HG02678 (cell line): Measurements from ENCODE around the gene TMEM207.
"Not testable (repeated sequence)": the region's sequence is repeated elsewhere in the genome, so short reads cannot be mapped to it uniquely, and the experiment has no call there.

Source experiments
- ATAC-seq: cut with Tn5 transposase; IDR thresholded peaks from one replicate; pipeline ENCODE4 v1.9.1; 2021; ENCODE audit warnings: mild to moderate bottlenecking, moderate library complexity; ENCODE audit not compliant: unreplicated experiment

The TMEM207 gene

GRCh38 chr3:190449801-190450200 lies at the start of gene TMEM207:
TMEM207 (minus strand) TSS chr3:190449901; CDS start chr3:190449809, 92 bp downstream.
- ATAC-seq = no peak

DNA sequence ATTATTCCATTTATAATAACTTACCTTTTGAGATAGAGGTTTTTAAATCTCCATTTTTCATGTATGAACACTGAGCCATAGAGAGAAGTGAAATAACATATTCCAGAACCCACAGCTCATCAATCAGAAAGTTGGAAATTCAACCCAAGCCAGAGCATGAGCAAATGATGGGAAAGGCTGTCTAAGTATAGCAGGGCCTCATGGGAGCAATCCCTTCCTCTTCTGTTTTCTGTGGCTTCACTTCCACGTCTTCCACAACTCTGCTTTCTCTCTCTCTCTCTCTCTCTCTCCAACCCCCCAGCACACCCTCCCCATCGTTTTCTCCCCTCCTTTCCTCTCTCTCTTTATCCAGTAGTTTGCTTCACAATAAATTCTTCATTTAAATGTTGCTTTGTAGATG lies 49.4 kb upstream of the TMEM207 start:
- no peak for ATAC-seq

DNA sequence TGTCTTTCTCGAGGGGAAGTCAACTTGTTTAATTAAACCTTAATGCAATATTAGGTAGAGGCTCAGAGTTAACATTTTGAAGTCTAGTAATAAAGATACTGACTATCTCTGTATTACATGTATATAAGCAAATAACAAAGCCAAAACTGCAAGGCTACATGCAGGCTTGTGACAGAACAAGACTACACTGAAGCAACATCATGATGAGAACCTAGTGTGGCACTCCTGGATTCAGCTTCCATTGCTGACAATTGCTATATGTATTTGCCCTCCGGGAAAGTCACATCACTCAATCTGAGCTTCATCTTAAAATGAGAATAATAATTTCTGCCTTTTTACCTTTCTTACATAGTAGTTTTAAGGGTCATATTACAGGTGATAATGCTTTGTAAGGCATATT lies 48.6 kb upstream of the TMEM207 start:
- ATAC-seq = no peak

DNA sequence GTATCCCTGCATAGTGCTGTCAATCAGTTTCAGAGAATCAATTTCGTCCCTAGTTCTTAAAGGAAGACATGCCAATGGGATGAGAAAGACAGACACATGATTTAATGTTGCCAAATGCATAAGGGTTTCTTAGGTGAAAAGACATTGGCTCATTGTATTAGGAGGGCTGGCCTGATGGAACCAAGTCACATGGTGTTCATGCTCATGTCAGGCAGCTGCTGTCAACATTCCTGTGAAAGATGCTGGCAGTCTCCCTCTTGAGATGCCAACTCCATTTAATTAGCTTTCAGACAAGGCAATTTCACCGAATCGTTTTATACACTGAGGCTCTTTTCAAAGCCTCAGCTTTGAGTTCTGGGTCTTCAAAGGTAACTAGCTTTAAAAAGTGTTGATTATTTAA lies 48.1 kb upstream of the TMEM207 start:
- no peak for ATAC-seq

DNA sequence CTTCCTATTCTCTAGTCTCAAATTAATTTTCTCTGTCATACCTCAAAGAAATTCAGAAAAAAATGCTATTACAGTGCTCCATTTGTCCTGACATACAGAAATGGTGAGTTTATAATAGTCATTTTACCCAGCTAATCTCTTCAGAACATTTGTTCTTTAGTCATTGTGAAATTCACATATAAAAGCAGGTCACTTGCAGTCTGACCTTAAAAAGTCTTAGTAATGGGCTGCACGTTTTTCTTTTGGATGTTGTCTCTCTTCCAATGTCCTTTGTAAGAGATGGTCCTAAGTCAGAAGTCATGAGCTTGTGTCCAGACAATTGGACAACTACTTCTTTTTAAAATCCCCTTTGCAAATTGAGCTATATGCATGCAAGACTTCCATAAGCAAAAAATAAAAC lies 47.2 kb upstream of the TMEM207 start:
- ATAC-seq = no peak

DNA sequence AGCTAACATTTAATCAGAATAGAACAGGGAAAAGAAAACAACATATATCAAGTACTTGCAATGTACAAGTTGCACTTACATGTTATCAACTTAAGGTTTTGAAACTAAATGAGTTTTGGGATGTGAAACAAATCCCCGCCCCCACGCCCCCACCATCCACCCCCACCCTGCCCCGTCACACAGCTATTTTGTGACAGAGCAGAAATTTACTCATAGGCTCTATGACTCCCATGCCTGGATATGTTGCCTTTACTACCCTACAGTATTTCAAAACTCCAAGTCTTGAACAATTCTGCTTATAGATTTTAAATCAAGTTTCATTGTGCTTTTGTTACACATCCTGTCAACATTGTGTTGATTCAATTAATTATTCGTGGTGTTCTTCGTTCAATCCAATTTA lies 46.1 kb upstream of the TMEM207 start:
- ATAC-seq = no peak

- ATAC-seq = no peak
Measured at GRCh38 chr3:190495354-190495753, 45.7 kb upstream of the TMEM207 start.

DNA sequence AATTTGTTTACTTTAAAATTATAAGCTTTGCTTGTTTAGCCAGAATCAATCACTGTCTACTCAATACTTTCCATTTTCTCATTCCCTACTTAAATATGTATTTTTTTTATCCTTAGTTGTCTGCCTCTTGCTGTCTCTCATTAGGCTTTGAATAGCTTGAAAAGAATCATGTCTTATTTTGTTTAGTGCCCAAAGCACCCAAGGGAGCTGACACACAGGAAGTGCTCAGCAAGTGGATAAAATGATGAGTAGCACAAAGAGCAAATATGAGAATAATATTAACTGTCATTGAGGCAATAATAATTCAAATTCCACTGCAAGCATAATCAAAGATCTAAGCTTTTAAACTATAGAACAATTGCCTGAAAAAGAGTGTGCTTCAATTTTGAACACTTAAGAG lies 45.2 kb upstream of the TMEM207 start:
- no peak for ATAC-seq

DNA sequence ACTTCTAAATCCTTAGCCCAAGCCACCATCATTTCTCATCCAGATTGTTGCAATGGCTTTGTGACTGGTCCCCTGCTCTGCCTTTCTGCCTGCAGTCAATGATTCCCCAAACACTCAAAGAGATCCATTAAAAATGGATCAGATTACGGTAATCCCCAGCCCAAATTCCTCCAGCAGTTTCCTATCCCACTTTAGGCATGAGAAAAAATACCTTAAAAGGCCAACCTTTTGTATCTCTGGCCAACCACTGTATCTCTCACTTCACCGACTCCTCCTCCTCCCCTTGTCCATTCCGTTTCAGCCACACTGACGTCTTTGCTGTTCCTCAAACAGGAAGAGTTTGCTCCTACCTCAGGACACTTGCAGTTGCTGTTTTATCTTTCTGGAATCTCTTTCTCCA lies 43.3 kb upstream of the TMEM207 start:
- no peak for ATAC-seq

DNA sequence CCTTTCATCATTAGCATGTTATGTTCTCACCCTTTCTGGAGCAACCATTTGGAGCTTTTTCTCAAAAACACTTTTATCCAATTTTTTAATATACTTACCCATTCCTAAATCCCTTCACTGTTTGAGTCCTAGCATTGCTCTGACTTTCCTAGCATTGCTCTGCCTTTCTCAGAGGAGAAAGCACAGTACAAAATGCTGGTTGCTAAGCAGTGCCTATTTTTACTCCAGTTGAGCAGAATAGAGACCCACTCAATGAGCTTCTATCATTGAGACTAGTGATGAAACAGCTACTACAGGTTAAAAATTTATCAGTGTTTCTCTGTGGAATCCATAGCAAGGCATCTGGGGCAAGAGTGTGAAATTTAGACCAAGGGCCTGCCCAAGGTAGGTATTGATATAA lies 42.4 kb upstream of the TMEM207 start:
- no peak for ATAC-seq

GRCh38 chr3:190491533-190492054 lies 41.9 kb upstream of the TMEM207 start:
- no peak for ATAC-seq

DNA sequence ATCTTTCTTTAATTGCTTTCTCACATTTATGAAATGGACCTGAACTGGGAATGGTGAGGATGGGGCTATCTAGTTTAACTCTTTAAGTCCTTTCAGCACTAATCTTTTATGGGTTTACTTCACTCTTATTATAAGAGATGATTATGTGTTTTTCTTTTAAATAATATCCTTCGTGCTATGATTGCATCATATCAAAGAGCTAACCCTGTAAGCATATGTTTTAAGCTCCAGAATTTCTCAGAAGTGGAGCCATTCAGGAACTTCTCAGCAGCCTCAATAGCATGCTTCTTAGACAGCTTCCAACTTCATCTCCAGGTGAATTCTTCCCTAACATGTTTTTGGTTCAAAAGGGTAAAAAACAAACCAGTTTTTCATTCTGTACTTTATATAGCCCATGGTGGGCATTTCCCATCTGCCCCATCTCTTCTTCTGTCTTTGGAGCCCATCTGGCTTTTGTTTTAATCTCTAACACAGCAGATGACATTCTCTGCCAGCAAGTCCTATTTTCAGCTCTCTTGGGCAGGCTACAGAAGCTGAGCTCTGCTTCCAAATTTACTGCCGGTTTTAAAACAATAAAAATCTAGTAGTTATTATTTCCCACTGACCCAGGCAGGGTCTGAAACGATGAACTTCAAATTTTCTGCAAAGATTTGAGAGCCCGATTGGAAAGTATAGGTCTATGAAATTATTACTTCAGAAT lies 37.4 kb upstream of the TMEM207 start:
- no peak for ATAC-seq

DNA sequence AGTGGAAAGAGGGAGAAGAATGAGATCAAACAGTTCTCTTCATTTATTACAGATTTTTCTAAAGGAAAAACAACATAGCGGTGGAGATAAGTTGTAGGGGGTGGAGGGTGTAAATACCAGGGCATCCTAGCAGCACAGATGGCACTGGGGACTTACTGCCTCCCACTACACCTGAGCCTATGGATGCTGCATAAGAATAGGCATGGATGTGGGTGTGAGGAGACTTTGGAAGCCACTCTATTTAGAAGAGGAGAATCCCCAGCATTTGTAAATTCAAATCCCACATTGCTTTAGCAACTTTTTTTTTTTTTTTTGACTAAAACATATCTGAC lies 36.8 kb upstream of the TMEM207 start:
- ATAC-seq = no peak

GRCh38 chr3:190485830-190486532 lies 36.3 kb upstream of the TMEM207 start:
- ATAC-seq = no peak

DNA sequence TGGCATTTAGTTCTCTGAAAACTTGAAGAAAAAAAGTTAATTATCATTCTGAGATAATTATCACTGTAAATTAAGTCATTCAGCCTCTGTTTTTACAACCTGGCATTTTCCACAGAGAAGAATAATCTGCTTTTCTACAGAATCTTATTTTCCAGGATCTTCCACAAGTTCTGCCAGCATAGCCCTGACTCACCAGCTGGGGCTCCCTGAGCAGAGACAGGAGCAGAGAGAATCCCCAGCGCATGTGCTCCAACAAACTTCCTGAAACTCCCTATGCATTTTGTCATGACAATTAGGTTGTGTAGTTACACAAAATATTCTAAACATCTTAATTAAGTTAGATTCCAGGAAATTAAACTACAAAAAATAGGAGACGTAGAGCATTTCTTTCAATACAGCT lies 32.1 kb upstream of the TMEM207 start:
- no peak for ATAC-seq

- ATAC-seq = not testable (repeated sequence)
Measured at GRCh38 chr3:190473261-190473660, 23.6 kb upstream of the TMEM207 start.

GRCh38 chr3:190467922-190468321 lies 18.2 kb upstream of the TMEM207 start:
- no peak for ATAC-seq

- no peak for ATAC-seq
Measured at GRCh38 chr3:190458040-190458439, 8.3 kb upstream of the TMEM207 start.

GRCh38 chr3:190456770-190457169 lies 7.1 kb upstream of the TMEM207 start:
- no peak for ATAC-seq

DNA sequence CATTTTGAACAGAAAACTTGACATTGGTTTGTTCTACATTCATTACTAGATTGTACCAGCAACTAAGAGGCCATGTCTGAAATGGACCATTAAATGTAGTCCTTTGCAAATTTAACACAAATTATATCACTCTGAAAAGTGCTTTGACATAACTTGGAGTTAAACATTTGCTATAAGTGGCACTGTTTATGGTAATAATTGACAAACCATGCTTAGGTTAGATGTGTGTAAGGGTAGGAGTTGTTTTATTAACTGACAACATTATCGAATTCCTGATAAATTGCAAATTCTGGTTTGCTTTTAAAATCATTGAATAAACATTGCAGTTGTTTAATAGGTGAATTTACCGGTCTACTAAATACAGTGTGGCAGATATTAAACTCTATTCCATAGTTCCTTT lies 6.1 kb upstream of the TMEM207 start:
- ATAC-seq = no peak

- ATAC-seq = no peak
Measured at GRCh38 chr3:190448256-190448655, 1.4 kb downstream of the TMEM207 start.

- ATAC-seq = no peak
Measured at GRCh38 chr3:190446573-190447279, 3.0 kb downstream of the TMEM207 start.
